ENCODE measurements around the gene OSBPL6.
"Not testable (repeated sequence)": the region's sequence is repeated elsewhere in the genome, so short reads cannot be mapped to it uniquely, and the experiment has no call there.

OSBPL6 gene

DNA sequence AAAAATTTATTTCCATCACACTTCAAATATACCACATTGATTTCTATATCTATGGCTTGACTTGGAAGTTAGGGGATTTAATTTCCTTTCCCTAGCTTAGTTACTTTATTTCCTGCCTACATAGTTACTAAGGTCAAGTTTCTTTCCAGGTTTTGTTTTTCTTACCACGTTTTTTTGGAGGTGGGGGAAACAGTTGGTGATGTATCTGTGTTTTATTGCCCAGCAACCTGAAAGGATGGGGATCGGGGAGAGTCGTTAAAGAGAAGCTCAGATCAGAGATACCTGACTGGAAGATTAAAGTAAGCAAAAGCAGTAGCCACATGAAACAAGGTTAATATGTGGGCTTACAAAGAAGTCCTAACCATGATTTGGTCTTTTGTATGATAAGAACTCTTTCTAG lies 127.8 kb downstream of the OSBPL6 start:
- POLR2A ChIA-PET, result no interaction called here
- no peak overlapping the region for H3K4me3 ChIP-seq (ENCODE audit: low read depth, low read length)
- H3K9me3 ChIP-seq (ENCODE audit: control insufficient read depth, insufficient read depth, low read depth, low read length), result no peaks in the 10 kb centered on the region
- H3K27ac ChIP-seq (ENCODE audit: extremely low read depth, low read depth, low read length), result no peak overlapping the region
- H3K36me3 ChIP-seq (ENCODE audit: control insufficient read depth in 2 of 2, insufficient read depth in 1 of 2, low read length in 2 of 2), result no peaks in the 10 kb centered on the region
- TF ChIP-seq ZNF366 (tag by site-specific recombination; conservative IDR thresholded peaks at IDR 0.05) (no peak), MZF1 (tag by site-specific recombination; IDR thresholded peaks at IDR 0.05; ENCODE audit: borderline replicate concordance) (peak; percentile 37; the same call in 1 of the 2 replicates)
- TF ChIP-seq, protein P1, sequence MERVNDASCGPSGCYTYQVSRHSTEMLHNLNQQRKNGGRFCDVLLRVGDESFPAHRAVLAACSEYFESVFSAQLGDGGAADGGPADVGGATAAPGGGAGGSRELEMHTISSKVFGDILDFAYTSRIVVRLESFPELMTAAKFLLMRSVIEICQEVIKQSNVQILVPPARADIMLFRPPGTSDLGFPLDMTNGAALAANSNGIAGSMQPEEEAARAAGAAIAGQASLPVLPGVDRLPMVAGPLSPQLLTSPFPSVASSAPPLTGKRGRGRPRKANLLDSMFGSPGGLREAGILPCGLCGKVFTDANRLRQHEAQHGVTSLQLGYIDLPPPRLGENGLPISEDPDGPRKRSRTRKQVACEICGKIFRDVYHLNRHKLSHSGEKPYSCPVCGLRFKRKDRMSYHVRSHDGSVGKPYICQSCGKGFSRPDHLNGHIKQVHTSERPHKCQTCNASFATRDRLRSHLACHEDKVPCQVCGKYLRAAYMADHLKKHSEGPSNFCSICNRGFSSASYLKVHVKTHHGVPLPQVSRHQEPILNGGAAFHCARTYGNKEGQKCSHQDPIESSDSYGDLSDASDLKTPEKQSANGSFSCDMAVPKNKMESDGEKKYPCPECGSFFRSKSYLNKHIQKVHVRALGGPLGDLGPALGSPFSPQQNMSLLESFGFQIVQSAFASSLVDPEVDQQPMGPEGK (tag by site-specific recombination; IDR thresholded peaks at IDR 0.05), result no peak
- no peaks in the 10 kb centered on the region for H3K4me1 ChIP-seq (ENCODE audit: control insufficient read depth, insufficient read depth, low read length)
- CTCF ChIA-PET, result no interaction called here

DNA sequence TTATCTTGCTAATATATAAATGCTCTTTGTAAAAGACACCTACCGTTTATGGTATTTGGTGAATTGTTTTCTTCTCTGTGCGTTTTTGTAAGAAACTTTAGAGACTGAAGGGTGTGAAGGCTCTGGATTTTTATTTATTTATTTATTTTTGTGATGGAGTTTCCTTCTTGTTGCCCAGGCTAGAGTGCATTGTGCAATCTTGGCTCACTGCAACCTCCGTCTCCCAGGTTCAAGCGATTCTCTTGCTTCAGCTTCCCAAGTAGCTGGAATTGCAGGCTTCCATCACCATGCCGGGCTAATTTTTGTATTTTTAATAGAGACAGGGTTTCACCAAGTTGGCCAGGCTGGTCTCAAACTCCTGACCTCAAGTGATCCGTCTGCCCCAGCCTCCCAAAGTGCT lies 129.0 kb downstream of the OSBPL6 start:
- H3K4me3 ChIP-seq (ENCODE audit: low read depth, low read length); H3K9me3 ChIP-seq (ENCODE audit: control insufficient read depth, insufficient read depth, low read depth, low read length); H3K36me3 ChIP-seq (ENCODE audit: control insufficient read depth in 2 of 2, insufficient read depth in 1 of 2, low read length in 2 of 2); POLR2A ChIA-PET; H3K27ac ChIP-seq (ENCODE audit: extremely low read depth, low read depth, low read length); H3K4me1 ChIP-seq (ENCODE audit: control insufficient read depth, insufficient read depth, low read length); CTCF ChIA-PET: not testable (repeated sequence)

DNA sequence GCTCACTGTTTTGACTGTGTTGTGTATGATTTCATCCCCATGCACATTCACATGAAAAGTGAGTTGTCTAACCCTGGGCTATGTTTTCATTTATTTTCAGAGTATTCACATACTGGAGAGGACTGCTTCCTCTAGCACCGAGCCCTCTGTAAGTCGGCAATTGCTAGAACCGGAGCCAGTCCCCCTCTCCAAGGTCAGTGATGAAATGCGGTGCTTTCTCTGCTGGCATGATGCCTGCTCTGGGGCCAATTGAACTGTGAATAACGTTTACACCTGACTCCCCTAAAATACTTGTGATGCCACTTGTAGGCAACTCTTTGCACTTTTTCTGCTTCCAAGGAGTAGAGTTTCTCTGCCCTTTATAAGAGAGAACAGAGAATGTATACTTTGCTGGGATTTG lies 129.8 kb downstream of the OSBPL6 start:
- POLR2A ChIA-PET, result no interaction called here
- Histone ChIP-seq H3K4me1 (ENCODE audit: control insufficient read depth, insufficient read depth, low read length) (0 out of 2 replicates have a peak, but pooled peaks cover 2% of the 10 kb centered on the region), H3K9me3 (ENCODE audit: control insufficient read depth, insufficient read depth, low read depth, low read length) (no peaks in the 10 kb centered on the region), H3K4me3 (ENCODE audit: low read depth, low read length) (no peak overlapping the region), H3K36me3 (ENCODE audit: control insufficient read depth in 2 of 2, insufficient read depth in 1 of 2, low read length in 2 of 2) (no peaks in the 10 kb centered on the region), H3K27ac (ENCODE audit: extremely low read depth, low read depth, low read length) (no peak overlapping the region)
- CTCF ChIA-PET, result interaction anchor here (1.4 to 1.5 kb wide), 2 partner anchors 9 to 211 kb away, joined by 3 read pairs; no protein-coding TSS in a partner anchor
- TF ChIP-seq SCRT2 (tag by site-specific recombination; IDR thresholded peaks at IDR 0.05) (peak; percentile 21; the same call in 1 of the 2 replicates), KLF8 (tag by site-specific recombination; IDR thresholded peaks at IDR 0.05) (no peak), PRDM1 (tag by site-specific recombination; IDR thresholded peaks at IDR 0.05) (0 out of 2 replicates have a peak, but pooled peaks have one; percentile 25)
- TF ChIP-seq, protein P2, sequence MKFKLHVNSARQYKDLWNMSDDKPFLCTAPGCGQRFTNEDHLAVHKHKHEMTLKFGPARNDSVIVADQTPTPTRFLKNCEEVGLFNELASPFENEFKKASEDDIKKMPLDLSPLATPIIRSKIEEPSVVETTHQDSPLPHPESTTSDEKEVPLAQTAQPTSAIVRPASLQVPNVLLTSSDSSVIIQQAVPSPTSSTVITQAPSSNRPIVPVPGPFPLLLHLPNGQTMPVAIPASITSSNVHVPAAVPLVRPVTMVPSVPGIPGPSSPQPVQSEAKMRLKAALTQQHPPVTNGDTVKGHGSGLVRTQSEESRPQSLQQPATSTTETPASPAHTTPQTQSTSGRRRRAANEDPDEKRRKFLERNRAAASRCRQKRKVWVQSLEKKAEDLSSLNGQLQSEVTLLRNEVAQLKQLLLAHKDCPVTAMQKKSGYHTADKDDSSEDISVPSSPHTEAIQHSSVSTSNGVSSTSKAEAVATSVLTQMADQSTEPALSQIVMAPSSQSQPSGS (tag by site-specific recombination; IDR thresholded peaks at IDR 0.05; ENCODE audit: low read depth), result no peak

DNA sequence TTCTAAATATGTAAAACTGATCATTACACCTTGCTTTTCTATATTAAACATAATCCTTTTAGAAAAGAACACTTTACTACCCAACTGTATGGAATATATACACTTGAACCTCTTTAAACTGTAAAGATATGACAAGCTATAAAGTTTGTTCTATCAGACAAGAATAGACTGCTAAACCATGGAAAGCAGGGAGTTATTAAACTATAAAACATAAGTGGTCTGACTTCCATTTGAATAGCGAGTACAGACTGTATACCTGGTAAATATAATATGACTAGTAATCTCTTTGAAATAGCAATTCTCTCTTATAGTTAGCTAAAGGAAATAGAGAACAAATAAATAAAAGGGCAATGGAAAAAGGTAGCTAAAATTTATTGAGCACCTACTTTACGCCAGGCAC lies 131.0 kb downstream of the OSBPL6 start:
- 0 out of 2 replicates have a peak, but pooled peaks cover 2% of the 10 kb centered on the region for H3K4me1 ChIP-seq (ENCODE audit: control insufficient read depth, insufficient read depth, low read length)
- CTCF ChIA-PET, result interaction anchor here (0.6 to 1.5 kb wide), 5 partner anchors 10 to 212 kb away, joined by 3 to 4 read pairs (median 3); no protein-coding TSS in a partner anchor
- POLR2A ChIA-PET, result no interaction called here
- H3K27ac ChIP-seq (ENCODE audit: extremely low read depth, low read depth, low read length), result no peak overlapping the region
- TF ChIP-seq ZFHX2 (tag by site-specific recombination; conservative IDR thresholded peaks at IDR 0.05), result no peak
- TF ChIP-seq, protein P3, sequence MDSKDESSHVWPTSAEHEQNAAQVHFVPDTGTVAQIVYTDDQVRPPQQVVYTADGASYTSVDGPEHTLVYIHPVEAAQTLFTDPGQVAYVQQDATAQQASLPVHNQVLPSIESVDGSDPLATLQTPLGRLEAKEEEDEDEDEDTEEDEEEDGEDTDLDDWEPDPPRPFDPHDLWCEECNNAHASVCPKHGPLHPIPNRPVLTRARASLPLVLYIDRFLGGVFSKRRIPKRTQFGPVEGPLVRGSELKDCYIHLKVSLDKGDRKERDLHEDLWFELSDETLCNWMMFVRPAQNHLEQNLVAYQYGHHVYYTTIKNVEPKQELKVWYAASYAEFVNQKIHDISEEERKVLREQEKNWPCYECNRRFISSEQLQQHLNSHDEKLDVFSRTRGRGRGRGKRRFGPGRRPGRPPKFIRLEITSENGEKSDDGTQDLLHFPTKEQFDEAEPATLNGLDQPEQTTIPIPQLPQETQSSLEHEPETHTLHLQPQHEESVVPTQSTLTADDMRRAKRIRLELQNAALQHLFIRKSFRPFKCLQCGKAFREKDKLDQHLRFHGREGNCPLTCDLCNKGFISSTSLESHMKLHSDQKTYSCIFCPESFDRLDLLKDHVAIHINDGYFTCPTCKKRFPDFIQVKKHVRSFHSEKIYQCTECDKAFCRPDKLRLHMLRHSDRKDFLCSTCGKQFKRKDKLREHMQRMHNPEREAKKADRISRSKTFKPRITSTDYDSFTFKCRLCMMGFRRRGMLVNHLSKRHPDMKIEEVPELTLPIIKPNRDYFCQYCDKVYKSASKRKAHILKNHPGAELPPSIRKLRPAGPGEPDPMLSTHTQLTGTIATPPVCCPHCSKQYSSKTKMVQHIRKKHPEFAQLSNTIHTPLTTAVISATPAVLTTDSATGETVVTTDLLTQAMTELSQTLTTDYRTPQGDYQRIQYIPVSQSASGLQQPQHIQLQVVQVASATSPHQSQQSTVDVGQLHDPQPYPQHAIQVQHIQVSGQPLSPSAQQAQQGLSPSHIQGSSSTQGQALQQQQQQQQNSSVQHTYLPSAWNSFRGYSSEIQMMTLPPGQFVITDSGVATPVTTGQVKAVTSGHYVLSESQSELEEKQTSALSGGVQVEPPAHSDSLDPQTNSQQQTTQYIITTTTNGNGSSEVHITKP (tag by site-specific recombination; IDR thresholded peaks at IDR 0.05), result no peak
- TF ChIP-seq, protein P4, sequence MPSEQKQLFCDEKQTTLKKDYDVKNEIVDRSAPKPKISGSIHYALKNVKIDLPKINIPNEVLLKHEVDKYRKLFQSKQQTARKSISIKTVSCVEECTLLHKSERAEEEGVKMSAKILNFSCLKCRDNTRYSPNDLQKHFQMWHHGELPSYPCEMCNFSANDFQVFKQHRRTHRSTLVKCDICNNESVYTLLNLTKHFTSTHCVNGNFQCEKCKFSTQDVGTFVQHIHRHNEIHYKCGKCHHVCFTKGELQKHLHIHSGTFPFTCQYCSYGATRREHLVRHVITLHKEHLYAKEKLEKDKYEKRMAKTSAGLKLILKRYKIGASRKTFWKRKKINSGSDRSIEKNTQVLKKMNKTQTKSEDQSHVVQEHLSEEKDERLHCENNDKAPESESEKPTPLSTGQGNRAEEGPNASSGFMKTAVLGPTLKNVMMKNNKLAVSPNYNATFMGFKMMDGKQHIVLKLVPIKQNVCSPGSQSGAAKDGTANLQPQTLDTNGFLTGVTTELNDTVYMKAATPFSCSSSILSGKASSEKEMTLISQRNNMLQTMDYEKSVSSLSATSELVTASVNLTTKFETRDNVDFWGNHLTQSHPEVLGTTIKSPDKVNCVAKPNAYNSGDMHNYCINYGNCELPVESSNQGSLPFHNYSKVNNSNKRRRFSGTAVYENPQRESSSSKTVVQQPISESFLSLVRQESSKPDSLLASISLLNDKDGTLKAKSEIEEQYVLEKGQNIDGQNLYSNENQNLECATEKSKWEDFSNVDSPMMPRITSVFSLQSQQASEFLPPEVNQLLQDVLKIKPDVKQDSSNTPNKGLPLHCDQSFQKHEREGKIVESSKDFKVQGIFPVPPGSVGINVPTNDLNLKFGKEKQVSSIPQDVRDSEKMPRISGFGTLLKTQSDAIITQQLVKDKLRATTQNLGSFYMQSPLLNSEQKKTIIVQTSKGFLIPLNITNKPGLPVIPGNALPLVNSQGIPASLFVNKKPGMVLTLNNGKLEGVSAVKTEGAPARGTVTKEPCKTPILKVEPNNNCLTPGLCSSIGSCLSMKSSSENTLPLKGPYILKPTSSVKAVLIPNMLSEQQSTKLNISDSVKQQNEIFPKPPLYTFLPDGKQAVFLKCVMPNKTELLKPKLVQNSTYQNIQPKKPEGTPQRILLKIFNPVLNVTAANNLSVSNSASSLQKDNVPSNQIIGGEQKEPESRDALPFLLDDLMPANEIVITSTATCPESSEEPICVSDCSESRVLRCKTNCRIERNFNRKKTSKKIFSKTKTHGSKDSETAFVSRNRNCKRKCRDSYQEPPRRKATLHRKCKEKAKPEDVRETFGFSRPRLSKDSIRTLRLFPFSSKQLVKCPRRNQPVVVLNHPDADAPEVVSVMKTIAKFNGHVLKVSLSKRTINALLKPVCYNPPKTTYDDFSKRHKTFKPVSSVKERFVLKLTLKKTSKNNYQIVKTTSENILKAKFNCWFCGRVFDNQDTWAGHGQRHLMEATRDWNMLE (tag by site-specific recombination; conservative IDR thresholded peaks at IDR 0.05; ENCODE audit: low read depth), result no peak
- no peak overlapping the region for H3K4me3 ChIP-seq (ENCODE audit: low read depth, low read length)
- H3K36me3 ChIP-seq (ENCODE audit: control insufficient read depth in 2 of 2, insufficient read depth in 1 of 2, low read length in 2 of 2), result no peaks in the 10 kb centered on the region
- H3K9me3 ChIP-seq (ENCODE audit: control insufficient read depth, insufficient read depth, low read depth, low read length), result no peaks in the 10 kb centered on the region

All from HEK293 (cell line).